ENCODE results near the gene EPN1.

Gene EPN1

GRCh38 chr19:55656988-55657747, 17.9 kb upstream of the EPN1 start:
- TF ChIP-seq, protein P1, sequence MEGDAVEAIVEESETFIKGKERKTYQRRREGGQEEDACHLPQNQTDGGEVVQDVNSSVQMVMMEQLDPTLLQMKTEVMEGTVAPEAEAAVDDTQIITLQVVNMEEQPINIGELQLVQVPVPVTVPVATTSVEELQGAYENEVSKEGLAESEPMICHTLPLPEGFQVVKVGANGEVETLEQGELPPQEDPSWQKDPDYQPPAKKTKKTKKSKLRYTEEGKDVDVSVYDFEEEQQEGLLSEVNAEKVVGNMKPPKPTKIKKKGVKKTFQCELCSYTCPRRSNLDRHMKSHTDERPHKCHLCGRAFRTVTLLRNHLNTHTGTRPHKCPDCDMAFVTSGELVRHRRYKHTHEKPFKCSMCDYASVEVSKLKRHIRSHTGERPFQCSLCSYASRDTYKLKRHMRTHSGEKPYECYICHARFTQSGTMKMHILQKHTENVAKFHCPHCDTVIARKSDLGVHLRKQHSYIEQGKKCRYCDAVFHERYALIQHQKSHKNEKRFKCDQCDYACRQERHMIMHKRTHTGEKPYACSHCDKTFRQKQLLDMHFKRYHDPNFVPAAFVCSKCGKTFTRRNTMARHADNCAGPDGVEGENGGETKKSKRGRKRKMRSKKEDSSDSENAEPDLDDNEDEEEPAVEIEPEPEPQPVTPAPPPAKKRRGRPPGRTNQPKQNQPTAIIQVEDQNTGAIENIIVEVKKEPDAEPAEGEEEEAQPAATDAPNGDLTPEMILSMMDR (IDR thresholded peaks at IDR 0.05; ENCODE audit: low read depth, low read length) = no peak
- no peak for DNase-seq (ENCODE audit: extremely low read depth, low read depth)

DNA sequence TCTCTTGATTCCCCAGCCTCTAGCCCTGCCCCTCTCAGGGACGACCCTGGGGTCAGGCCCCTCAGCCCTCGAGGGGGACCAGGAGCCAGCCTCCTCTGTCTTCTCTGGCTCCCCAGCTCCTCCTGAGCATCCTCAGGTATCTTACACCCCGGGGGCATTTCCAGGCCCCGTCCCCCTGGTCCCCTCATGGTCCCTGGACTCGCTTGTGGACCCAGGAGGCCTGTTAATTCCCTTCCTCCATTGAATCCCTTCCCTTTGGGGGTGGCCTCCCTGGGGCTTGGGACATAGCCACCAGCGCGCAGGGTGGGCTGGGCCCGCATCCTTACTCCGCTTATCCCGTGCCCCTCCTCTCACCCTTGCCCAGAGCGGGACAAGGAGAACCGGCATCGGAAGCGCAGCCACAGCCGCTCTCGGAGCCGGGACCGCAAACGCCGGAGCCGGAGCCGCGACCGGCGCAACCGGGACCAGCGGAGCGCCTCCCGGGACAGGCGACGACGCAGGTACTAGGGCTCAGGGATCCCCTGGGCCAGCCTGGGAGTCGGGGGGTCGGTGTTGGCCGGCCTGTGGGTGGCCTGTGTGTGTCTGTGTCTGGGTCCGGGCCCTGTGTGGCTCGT, 16.1 kb upstream of the EPN1 start:
- TF ChIP-seq, protein P1 (IDR thresholded peaks at IDR 0.05; ENCODE audit: low read depth, low read length) = no peak
- DNase-seq (ENCODE audit: extremely low read depth, low read depth) = no peak

DNA sequence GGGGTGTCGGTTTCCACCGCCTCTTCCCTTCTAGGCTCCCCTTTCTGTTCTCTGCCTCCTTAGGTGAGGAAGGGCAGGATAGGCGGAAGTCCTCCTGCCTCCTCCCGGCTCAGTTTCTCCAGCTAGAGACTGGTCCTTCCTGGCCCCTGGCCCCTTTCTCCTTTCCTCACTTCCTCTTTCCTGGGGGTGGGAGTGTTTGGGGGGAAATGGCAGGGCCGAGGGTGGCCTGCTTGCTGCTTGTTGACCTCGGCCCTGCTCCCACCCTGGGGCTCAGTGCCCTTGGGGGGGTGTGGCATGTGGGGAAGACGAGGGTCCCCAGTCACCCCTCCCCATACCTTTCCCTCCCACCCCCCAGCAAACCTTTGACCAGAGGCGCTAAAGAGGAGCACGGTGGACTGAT, 15.2 kb upstream of the EPN1 start:
- TF ChIP-seq, protein P1 (IDR thresholded peaks at IDR 0.05; ENCODE audit: low read depth, low read length) = no peak
- no peak for DNase-seq (ENCODE audit: extremely low read depth, low read depth)

DNA sequence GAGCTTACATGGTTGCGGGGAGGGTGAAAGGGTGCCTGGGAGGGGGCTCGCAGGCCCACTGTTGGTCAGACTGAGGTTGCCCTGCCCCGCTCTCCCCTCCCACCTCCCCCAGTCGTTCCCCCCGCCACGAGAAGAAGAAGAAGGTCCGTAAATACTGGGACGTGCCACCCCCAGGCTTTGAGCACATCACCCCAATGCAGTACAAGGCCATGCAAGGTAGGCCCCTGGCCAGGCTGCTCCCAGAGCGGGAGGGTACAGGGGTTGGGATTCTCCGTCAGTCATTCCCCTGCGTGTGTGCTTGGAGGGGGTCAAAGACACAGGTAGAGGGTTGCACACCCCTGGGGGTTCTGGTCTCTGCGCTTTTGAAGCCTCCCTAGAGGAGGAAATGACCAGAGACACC, 14.6 kb upstream of the EPN1 start:
- TF ChIP-seq, protein P1 (IDR thresholded peaks at IDR 0.05; ENCODE audit: low read depth, low read length) = no peak
- DNase-seq (ENCODE audit: extremely low read depth, low read depth) = no peak

DNA sequence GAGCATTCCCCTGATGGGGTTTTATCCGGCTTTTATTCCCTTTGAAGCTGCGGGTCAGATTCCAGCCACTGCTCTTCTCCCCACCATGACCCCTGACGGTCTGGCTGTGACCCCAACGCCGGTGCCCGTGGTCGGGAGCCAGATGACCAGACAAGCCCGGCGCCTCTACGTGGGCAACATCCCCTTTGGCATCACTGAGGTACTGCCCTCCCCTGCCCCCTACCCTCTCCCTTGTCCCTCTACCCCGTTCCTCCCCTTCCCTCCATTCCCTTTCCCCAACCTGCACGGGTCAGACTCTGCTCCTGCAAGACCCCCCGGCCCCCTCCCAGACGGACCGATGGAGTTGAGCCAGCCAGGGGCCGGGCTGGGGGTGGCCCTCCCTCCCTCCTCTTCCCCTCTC, 14.0 kb upstream of the EPN1 start:
- TF ChIP-seq, protein P1 (IDR thresholded peaks at IDR 0.05; ENCODE audit: low read depth, low read length) = no peak

GRCh38 chr19:55661826-55662225, 13.2 kb upstream of the EPN1 start:
- TF ChIP-seq, protein P1 (IDR thresholded peaks at IDR 0.05; ENCODE audit: low read depth, low read length) = no peak
- DNase-seq (ENCODE audit: extremely low read depth, low read depth) = no peak

More for the DNA sequence above, 14.0 kb upstream of the EPN1 start:
- DNase-seq (ENCODE audit: extremely low read depth, low read depth) = no peak

DNA sequence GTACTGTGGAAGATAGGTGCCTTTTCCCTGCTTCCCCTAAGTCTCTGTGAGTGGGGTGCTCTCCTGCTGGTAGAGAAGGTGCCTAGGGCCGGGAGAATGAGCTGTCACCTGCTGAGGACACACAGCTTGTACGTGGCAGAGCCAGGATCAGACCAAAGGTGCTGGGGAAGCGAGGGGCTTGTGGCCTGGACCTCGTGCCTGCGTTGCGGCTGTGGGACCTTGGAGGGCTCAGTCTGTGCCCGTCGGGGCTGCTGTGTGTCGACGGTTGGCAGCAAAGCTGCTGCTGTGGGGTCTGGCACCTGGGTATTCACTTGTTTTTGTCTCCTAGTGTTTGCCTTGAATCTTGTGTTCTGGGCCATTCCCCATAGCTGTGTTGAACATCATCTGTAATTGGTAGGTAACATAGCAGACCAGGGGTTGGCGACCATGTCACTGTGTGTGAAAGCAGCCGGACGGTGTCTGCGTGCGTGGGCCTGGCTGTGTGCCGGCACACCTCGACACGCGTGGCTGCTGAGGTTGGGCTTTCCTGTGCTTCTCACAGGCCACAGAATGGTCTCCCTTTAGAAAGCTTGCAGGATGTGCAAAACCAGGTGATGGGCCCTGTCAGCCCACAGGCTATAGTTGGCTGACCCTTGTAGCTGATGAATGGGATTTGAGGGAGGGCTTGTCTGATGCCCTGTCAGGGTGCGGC, 11.0 kb upstream of the EPN1 start:
- no peak for DNase-seq (ENCODE audit: extremely low read depth, low read depth)
- TF ChIP-seq, protein P1 (IDR thresholded peaks at IDR 0.05; ENCODE audit: low read depth, low read length) = no peak
